Left lung (tissue), 10 donors: ENCODE data around the gene YTHDF1. TPM values are rescaled to one million over a fixed set of nuclear protein-coding genes. Genes with fewer than 3 reads are reported as not detected.

Experiments
- ATAC-seq: fragments of 200-7000 bp; cut with Tn5 transposase; one replicate; pipeline ENCODE4 v1.9.1; 2020; ENCODE audit warnings: moderate library complexity
- DNase-seq, 4 donors: peaks; one replicate each; pipeline ENCODE4 v3.0.0-alpha.2; 2013 to 2020
- H3K27ac ChIP-seq, 2 donors: fragments of 200-600 bp; sonication (generic) in 1 of 2; one replicate each; pipeline versions ENCODE4 v1.5.0 to v1.8.0; 2020 to 2021
- H3K27me3 ChIP-seq, 2 donors: fragments of 200-600 bp; sonication (generic) in 1 of 2; one replicate each; pipeline versions ENCODE4 v1.5.0 to v1.8.0; 2020 to 2021
- H3K36me3 ChIP-seq, 2 donors: fragments of 200-600 bp; sonication (generic) in 1 of 2; one replicate each; pipeline versions ENCODE4 v1.5.0 to v1.8.0; 2020 to 2021
- H3K4me1 ChIP-seq, 2 donors: fragments of 200-600 bp; one replicate each; pipeline ENCODE4 v1.8.0; 2021
- H3K4me3 ChIP-seq, 2 donors: fragments of 200-600 bp; sonication (generic) in 1 of 2; one replicate each; pipeline versions ENCODE4 v1.5.0 to v1.8.0; 2020 to 2021; ENCODE audit warnings: mild to moderate bottlenecking in 1 of 2
- H3K9me3 ChIP-seq, 2 donors: fragments of 200-600 bp; sonication (generic) in 1 of 2; one replicate each; pipeline versions ENCODE4 v1.5.0 to v1.8.0; 2020 to 2021
- CTCF ChIP-seq, 2 donors: fragments of 200-600 bp; sonication (generic) in 1 of 2; IDR thresholded peaks; one replicate each; pipeline versions ENCODE4 v1.5.0 to v1.8.0; 2021; ENCODE audit warnings: antibody characterized with exemption in 2 of 2
- intact Hi-C, 2 donors: fragments of 100-400 bp; cut with DNase I; formaldehyde crosslinking; loops; one replicate each; pipeline versions ENCODE4 v1.11.2 to v1.14.2; 2022
- polyA plus RNA-seq, 6 donors: library from polyadenylated mRNA; unstranded; fragments of 120-200 nt; gene quantifications; one replicate each; pipeline ENCODE4 v1.2.1, GENCODE V29; 2013; ENCODE audit not compliant: insufficient read length in 6 of 6
- total RNA-seq, 2 donors: library from RNA; stranded (reverse); fragmentation: NEBNext Ultra II Directional; extraction: Animal tissue kit (Norgen Biotek cat#: 25700); gene quantifications; one replicate each; pipeline ENCODE4 v1.2.1, GENCODE V29; 2021
- donor health status: DM: no; HTN: yes; CAD: no.
- donor health status: DM: no; HTN: no; CAD: no.

The YTHDF1 gene
- total and polyA plus RNA-seq, 8 donors, result 34.3 to 43.3 (median 36.5) TPM

- DNase-seq (no peak), ATAC-seq (no peak)
- no peaks in the 10 kb centered on the region for H3K9me3 ChIP-seq
- H3K4me1 ChIP-seq, result peaks cover 0 to 9% of the 10 kb centered on the region in 2 donors
- peaks cover 25 to 99% of the 10 kb centered on the region in 2 donors for H3K27me3 ChIP-seq
- no peak overlapping the region for H3K4me3 ChIP-seq
- intact Hi-C loops, result no loop called here
- TF ChIP-seq CTCF (IDR thresholded peaks at IDR 0.05), result no peak
- no peaks in the 10 kb centered on the region for H3K36me3 ChIP-seq
- no peak overlapping the region for H3K27ac ChIP-seq
These were observed 33.1 kb upstream of the YTHDF1 start for GRCh38 chr20:63248835-63249591.

GRCh38 chr20:63247671-63248228 lies 31.8 kb upstream of the YTHDF1 start:
- DNase-seq (no peak), ATAC-seq (no peak)
- no peak overlapping the region for H3K27ac ChIP-seq
- H3K4me1 ChIP-seq, result no peaks in the 10 kb centered on the region
- no peak for TF ChIP-seq CTCF (IDR thresholded peaks at IDR 0.05)
- H3K27me3 ChIP-seq, result peaks cover 12 to 96% of the 10 kb centered on the region in 2 donors
- intact Hi-C loops, result no loop called here
- H3K9me3 ChIP-seq, result no peaks in the 10 kb centered on the region
- H3K36me3 ChIP-seq, result no peaks in the 10 kb centered on the region
- no peak overlapping the region for H3K4me3 ChIP-seq

- Histone ChIP-seq H3K9me3 (no peaks in the 10 kb centered on the region), H3K27me3 (peaks cover 2 to 96% of the 10 kb centered on the region in 2 donors), H3K36me3 (no peaks in the 10 kb centered on the region), H3K27ac (no peak overlapping the region), H3K4me1 (no peaks in the 10 kb centered on the region), H3K4me3 (no peak overlapping the region)
- intact Hi-C loops, result no loop called here
- DNase-seq (peak in 1 of 4 donors; percentile 51), ATAC-seq (peak; percentile 73)
- TF ChIP-seq CTCF (IDR thresholded peaks at IDR 0.05), result no peak
These were observed 30.8 kb upstream of the YTHDF1 start for GRCh38 chr20:63246490-63247288.

GRCh38 chr20:63244468-63244867 lies 28.5 kb upstream of the YTHDF1 start:
- peaks cover 0 to 97% of the 10 kb centered on the region in 2 donors for H3K27me3 ChIP-seq
- intact Hi-C loops, result no loop called here

More at GRCh38 chr20:63244468-63244867, 28.5 kb upstream of the YTHDF1 start:
- DNase-seq (no peak), ATAC-seq (no peak)
- Histone ChIP-seq H3K4me1 (no peaks in the 10 kb centered on the region), H3K4me3 (no peak overlapping the region), H3K27ac (no peak overlapping the region), H3K36me3 (no peaks in the 10 kb centered on the region), H3K9me3 (no peaks in the 10 kb centered on the region)
- TF ChIP-seq CTCF (IDR thresholded peaks at IDR 0.05), result no peak
